HL-60/S4 treated with retinoic acid at 250 ng/mL for 4 days and 3 days (cell line): ENCODE measurements around the gene GDPD5.

Source experiments
- in situ Hi-C: fragments of 300-500 bp; cut with MboI; formaldehyde crosslinking; loops from 2 replicates; pipeline ENCODE4 v1.7.0; 2022; ENCODE audit warnings: low sequenced_read_pairs

GDPD5 gene

GRCh38 chr11:75518771-75519653, 6.7 kb downstream of the GDPD5 start:
- in situ Hi-C loops: no loop called here

GRCh38 chr11:75518204-75518549, 7.6 kb downstream of the GDPD5 start:
- in situ Hi-C loops: no loop called here

GRCh38 chr11:75516886-75517285, 8.9 kb downstream of the GDPD5 start:
- in situ Hi-C loops: no loop called here

DNA sequence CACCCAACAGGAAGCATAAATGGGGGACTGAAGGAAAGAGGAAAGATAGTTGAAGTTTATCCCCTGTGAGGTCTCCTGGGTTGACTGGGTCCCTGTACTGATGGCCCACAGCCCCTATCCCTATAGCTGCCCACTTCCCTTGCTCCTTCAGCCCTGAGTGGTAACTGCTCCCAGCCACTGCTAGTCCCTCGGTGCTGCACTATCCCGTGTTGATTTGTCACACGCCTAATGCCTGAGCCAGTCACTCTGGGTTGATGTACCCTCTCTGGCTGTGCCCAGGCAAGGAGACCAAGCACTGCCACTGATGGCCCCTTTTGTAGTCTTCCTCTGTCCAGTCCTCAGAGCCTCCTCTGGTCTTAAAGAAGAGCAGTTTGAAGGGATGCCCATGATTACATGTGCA, 9.6 kb downstream of the GDPD5 start:
- in situ Hi-C loops: no loop called here

DNA sequence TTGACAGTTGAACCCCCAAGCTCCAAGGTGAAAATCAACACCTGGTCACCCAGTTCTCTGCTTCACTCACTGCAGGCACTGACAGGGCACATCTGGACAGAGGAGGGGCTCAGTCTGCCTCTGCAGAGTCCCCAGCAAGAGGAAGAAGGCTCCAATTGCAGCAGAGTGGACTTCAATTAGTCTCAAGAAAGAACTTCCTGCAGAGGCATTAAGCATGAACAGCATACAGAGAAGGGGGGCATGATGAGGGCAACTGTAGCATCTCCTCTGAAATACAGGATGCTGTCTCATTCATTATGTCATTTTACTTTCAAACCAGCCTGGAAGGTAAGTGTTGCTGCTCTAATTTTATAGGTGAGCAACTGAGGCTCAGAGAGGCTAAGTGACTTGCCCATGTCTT, 11.1 kb downstream of the GDPD5 start:
- in situ Hi-C loops: no loop called here

- in situ Hi-C loops: no loop called here
Measured at GRCh38 chr11:75513250-75513649, 12.5 kb downstream of the GDPD5 start.

DNA sequence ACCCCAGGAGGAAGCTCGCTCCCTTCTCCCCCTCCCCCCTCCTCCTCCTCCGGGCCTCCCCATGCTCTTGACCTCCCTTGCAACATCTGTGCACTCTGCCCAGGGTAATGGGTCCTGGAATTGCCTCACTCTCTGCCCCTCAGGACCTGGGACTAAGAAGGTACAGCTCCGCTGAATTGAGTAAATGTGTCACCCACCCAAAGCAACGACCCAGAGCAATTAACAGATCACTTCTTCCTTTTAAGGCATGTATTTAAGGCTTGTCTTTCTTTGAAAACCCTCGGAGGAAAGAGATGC, 15.1 kb downstream of the GDPD5 start:
- in situ Hi-C loops: no loop called here

DNA sequence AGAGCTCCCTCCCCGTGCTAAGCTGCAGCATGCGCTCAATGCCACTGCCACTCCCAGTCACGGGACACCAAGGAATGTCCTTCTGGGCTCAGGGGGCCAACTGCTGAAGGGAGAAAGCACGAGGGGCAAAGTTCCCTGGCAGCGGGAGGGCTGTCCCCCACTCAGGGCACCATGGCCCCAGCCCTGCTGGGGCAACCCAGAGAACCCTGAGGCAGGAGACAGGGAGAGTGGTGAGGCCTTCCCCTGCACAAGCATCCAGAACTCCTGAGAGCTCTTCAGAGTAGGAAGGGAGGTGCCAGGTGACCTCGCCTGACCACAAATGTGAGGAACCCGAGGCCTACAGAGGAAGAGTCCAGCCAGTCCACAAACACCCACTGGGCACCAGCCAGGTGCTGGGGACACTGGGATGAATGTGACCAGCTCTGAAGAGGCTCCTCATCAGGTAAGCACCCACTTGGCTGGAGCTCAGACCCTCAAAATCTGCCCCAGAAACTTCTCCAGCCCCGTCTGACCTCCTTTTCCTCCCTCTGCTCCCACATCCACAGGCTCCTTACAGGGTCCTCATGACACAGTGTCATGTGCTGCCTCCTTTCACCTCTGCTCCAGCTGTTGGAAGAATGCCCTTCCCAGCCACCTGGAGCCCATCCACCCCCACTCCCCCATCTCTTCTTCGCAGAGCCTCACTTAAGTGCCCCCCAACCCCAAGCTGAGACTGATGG, 15.6 kb downstream of the GDPD5 start:
- in situ Hi-C loops: no loop called here

GRCh38 chr11:75509020-75509720, 16.6 kb downstream of the GDPD5 start:
- in situ Hi-C loops: no loop called here

GRCh38 chr11:75508051-75508561, 17.6 kb downstream of the GDPD5 start:
- in situ Hi-C loops: no loop called here

DNA sequence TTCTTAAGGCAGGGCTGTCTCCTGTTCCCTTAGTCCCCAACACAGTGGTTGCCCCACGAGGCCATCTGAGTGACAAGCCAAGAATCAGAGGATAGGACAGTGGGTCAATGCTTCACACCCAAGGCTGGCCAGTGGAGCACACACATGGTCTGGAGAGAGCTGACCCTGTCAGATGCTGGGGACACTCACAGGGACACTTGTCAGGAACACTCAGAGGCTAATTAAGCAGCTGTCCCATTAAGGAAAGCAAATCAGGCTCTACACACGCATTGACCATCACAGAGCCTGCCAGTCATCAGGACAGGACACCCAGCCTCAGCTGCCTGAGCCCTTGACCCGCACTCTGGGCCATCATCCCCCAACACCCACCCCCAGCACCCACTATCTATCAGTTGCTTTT, 18.2 kb downstream of the GDPD5 start:
- in situ Hi-C loops: no loop called here

- in situ Hi-C loops: no loop called here
Measured at GRCh38 chr11:75506827-75507226, 18.9 kb downstream of the GDPD5 start.

- in situ Hi-C loops: no loop called here
Measured at GRCh38 chr11:75505916-75506692, 19.6 kb downstream of the GDPD5 start.

DNA sequence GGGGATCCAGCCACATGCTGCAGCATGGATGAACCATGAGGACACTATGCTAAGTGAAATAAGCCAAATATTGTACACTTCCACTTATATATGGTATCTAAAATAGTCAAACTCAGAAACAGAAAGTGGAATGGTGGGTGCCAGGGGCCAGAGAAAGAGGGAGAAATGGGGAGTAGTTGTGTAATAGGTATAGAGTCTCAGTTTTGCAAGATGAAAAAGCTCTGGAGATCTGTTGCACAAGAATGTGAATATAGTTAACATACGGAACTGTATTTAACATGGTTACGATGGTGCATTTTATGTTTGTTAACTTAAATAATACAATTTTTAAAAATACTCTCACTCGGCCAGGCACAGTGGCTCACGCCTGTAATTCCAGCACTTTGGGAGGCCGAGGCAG, 21.2 kb downstream of the GDPD5 start:
- in situ Hi-C loops: no loop called here

DNA sequence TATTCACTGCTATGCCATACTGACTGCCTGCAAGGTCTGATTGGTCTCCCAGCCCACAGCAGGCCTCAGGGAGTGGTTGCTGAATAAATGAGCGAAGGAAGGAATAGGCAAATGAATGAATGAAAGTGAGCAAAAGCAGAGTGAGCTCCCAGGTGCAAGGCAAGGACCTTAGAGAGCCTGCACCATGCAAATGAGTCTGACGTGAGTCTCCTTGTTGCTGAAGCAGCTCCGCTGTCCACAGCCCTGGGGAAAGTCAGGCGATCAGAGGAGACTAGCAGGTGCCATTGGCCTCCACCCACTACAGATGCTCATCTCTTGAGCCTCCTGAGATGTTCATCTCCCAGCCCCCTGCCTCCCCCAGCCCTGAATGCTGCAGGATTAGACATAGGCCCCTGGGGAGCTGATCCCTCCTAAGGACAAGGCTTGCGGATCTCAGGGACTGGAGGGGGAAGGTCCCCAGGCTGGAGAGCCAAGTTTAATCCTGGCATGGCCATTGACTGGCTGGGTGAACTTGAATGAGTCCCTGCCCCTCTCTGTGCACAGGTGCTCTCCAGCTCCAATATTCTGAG, 22.1 kb downstream of the GDPD5 start:
- in situ Hi-C loops: no loop called here

GRCh38 chr11:75502138-75502537, 23.6 kb downstream of the GDPD5 start:
- in situ Hi-C loops: no loop called here

- in situ Hi-C loops: no loop called here
Measured at GRCh38 chr11:75500742-75501141, 25.0 kb downstream of the GDPD5 start.

- in situ Hi-C loops: no loop called here
Measured at GRCh38 chr11:75499423-75500190, 26.1 kb downstream of the GDPD5 start.

DNA sequence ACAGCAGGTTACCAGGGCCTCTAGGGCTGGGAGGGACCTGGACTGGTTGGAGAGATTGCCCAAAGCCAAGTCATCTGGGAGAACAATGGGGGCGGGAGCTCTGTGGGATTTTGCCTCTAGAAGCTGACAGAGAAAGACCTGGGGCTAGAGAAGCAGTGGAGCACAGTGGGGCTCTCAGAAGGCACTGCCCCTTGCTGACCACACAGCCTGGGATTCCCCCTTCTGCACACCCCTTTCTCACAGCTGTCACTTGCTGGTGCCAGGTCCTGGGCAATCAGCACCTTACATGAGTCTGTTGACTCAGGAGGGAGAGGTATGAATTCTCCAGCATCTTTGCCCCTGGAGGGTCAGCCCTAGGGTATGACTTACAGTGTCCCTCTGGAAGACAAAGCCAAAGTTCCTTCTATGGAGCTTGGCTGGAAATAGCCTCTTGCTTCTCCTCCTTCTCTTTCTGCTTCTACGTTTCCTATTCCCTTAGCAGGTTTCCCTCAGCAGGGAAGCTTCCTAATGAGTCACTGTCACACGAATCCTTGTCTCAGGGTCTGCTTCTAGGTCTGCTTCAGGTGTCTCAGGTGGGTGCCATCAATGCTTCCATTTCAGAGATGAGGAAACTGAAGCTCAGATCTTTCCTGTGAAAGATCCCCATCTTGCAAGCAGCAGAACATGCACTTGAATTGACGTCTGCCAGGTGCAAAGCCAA, 27.0 kb downstream of the GDPD5 start:
- in situ Hi-C loops: no loop called here
